Measurements from ENCODE around the gene NQO2.
"Not testable (repeated sequence)": the region's sequence is repeated elsewhere in the genome, so short reads cannot be mapped to it uniquely, and the experiment has no call there.

Gene NQO2

GRCh38 chr6:3039384-3039783 is 39.7 kb downstream of the NQO2 start:
- DNase-seq = no peak

GRCh38 chr6:3041147-3041546 is 41.5 kb downstream of the NQO2 start:
- DNase-seq = no peak

GRCh38 chr6:3041606-3042005 is 41.9 kb downstream of the NQO2 start:
- DNase-seq = no peak

GRCh38 chr6:3045369-3045768 is 45.7 kb downstream of the NQO2 start:
- DNase-seq = no peak

DNA sequence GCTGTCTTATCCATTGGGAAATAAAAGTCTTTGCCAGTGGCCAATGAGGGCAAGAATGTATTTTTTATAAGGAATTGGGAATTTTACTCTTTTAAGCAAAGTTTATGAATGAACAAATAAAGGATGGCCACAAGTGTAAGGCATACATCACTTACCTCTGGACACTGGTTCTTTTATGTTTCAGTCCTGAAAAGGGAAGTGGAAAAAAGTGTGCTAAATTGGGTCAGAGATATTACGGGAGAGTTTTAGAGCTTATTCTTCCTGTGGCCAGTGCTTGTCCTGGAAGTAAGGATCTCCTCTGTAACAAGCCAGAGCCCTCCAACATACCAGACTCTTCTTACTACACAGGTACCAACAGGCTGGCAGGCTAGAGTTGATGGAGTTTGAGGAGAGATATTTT is 46.1 kb downstream of the NQO2 start:
- DNase-seq = no peak

GRCh38 chr6:3046295-3046694 is 46.6 kb downstream of the NQO2 start:
- DNase-seq = no peak

DNA sequence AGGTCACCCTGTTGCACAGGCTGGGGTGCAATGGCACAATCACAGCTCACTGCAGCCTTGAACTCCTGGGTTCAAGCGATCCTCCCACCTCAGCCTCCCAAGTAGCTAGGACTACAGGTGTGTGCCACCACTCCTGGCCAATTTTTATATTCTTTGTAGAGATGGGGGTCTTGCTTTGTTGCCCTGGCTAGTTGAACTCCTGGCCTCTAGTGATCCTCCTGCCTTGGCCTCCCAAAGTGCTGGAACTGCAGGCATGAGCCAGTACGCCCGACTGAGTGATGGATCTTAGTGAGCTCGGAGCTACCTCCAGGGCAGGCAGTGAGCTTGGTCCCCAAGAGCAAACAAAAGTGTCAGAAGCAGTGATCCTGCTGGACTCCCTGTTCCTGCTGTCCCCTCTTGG is 48.3 kb downstream of the NQO2 start:
- not testable (repeated sequence) for DNase-seq

GRCh38 chr6:3052481-3053230 is 53.0 kb downstream of the NQO2 start:
- DNase-seq = no peak

- DNase-seq = no peak
Observed at GRCh38 chr6:3053231-3053508, 53.5 kb downstream of the NQO2 start.

- DNase-seq = peak; percentile 36
Observed at GRCh38 chr6:3054229-3055157, 54.8 kb downstream of the NQO2 start.

DNA sequence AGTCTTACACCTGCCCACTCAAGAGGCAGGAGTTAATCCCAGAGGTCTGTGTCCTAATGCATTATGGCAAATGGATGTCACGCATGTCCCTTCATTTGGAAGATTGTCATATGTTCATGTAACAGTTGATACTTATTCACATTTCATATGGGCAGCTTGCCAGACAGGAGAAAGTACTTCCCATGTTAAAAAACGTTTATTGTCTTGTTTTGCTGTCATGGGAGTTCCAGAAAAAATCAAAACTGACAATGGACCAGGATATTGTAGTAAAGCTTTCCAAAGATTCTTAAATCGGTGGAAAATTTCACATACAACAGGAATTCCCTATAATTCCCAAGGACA is 55.4 kb downstream of the NQO2 start:
- not testable (repeated sequence) for DNase-seq

DNA sequence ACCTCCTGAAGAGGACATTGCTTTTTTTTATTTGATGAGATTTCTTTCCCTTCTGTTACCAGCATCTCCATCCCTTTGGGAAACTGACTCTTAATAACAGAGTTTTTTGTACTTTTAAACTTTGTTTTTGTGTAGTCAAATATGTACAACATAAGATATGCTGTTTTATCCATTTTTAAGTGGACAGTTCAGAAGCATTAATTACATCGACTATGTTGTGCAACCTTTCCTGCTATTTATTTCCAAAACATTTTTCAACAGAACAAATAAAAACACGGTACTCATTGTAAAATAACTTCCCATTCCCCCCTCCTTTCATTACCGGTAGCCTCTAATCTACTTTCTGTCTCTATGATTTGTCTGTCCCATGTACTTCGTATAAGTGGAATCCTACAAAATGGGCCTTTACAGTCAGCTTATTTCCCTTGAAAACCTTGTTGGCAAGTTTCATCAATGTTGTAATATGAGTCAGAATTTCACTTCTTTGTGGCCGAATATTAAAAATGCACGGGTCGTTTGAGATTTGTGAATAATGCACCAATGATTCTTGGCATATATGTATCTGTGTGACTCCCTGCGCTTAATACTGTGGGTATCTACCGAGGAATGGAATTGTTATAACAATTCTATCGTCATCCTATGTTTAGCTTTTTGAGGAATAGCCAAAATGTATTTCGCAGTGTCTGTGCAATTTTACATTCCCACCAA is 57.5 kb downstream of the NQO2 start:
- no peak for DNase-seq

DNA sequence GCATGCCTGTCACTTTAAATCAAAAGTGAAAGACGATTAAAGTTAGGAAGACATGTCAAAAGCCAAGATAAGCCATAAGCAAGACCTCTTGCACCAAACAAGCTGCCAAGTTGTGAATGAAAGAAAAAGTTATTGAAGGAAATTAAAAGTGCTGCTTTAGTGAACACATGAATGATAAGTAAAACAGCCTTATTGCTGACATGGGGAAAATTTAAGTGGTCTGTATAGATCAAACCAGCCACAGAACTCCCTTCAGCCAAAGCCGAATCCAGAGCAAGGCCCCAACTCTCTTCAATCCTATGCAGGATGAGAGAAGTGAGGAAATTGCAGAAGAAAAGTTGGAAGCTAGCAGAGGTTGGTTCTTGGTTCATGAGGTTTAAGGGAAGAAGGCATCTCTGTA is 59.3 kb downstream of the NQO2 start:
- DNase-seq = no peak

- not testable (repeated sequence) for DNase-seq
Observed at GRCh38 chr6:3060092-3060491, 60.4 kb downstream of the NQO2 start.

DNA sequence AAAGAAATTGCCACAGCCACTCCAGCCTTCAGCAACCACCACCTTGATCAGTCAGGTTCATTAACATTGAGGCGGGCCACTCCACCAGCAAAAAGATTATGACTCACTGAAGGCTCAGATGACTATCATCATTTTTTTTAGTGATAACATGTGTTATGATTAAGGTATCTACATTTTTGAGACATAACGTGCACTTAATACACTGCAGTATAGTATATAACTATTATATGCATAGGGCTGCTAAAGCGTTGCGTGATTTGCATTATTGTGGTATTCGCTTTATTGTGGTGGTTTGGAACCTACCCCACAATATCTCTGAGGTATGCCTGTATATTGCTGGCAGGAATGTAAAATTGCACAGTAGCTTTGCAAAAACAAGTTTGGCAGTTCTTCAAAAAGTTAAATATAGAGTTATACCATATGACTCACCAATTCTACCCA is 61.8 kb downstream of the NQO2 start:
- peak; percentile 94 for DNase-seq

GRCh38 chr6:3063340-3063732 is 63.6 kb downstream of the NQO2 start:
- DNase-seq = not testable (repeated sequence)

- DNase-seq = peak; percentile 89
Observed at GRCh38 chr6:3063733-3064700, 64.3 kb downstream of the NQO2 start.

GRCh38 chr6:3068329-3069214 is 68.9 kb downstream of the NQO2 start, which contains the start of gene RIPK1:
RIPK1 (plus strand) TSS chr6:3068494; CDS start chr6:3076824, 8,330 bp downstream.
- DNase-seq = peak; percentile 89

All from fibroblast of skin of abdomen (primary cell).